Bronchial epithelial cell (primary cell): ENCODE data around the gene OPN1SW. TPM values are rescaled to one million over a fixed set of nuclear protein-coding genes. Genes with fewer than 3 reads are reported as not detected.

Experiments
- DNase-seq: peaks from one replicate; pipeline ENCODE4 v3.0.0-alpha.2; 2010; ENCODE audit warnings: low read depth
- FAIRE-seq: peaks from 2 replicates; lab custom pipeline; 2011; peaks lifted over from hg19 to GRCh38; lab: Jason Lieb, UNC
- H3K27me3 ChIP-seq: 2 replicates; pipeline ENCODE4 v1.5.1; 2011; ENCODE audit warnings: low read length; ENCODE audit not compliant: control insufficient read depth, insufficient read depth
- H3K36me3 ChIP-seq: 2 replicates; pipeline ENCODE4 v1.5.1; 2011; ENCODE audit warnings: low read length; ENCODE audit not compliant: control insufficient read depth, insufficient read depth
- H3K4me3 ChIP-seq: 2 replicates; pipeline ENCODE4 v1.5.1; 2011; ENCODE audit warnings: mild to moderate bottlenecking, low read depth, low read length, control low read depth
- total RNA-seq: library from RNA; depleted of rRNA; stranded (reverse); fragments of >200 nt; gene quantifications from 2 replicates; pipeline ENCODE4 v1.2.1, GENCODE V29; 2014
- TF ChIP-seq, protein P1 (sequence below): IDR thresholded peaks from 2 replicates; pipeline ENCODE4 v1.5.1; 2011; ENCODE audit warnings: mild to moderate bottlenecking, moderate library complexity, low read length, control low read depth, inconsistent platforms; ENCODE audit not compliant: insufficient read depth, severe bottlenecking

Gene OPN1SW
- total RNA-seq, 1 donor from 2014 or later = not detected

DNA sequence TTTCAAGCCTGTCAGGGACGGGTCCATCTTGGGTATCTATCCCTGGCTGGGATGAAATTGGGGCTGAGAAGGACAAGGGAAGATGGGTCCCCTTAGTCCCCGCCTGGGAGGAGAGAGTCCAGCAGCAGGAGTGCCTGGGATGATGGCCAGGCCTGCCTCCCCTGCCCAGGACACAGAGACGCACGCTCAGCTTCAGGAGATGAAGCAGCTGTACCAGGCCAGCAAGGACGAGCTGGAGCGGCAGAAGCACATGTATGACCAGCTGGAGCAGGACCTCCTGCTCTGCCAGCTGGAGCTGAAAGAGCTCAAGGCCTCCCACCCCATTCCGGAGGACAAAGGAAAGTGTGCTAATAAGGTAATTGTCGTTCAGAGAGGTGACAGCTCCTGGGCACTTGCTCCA lies 31.6 kb upstream of the OPN1SW start:
- Histone ChIP-seq H3K27me3 (peaks cover 1% of the 10 kb centered on the region), H3K36me3 (no peaks in the 10 kb centered on the region), H3K4me3 (no peak overlapping the region)
- FAIRE-seq = no peak
- TF ChIP-seq, protein P1, sequence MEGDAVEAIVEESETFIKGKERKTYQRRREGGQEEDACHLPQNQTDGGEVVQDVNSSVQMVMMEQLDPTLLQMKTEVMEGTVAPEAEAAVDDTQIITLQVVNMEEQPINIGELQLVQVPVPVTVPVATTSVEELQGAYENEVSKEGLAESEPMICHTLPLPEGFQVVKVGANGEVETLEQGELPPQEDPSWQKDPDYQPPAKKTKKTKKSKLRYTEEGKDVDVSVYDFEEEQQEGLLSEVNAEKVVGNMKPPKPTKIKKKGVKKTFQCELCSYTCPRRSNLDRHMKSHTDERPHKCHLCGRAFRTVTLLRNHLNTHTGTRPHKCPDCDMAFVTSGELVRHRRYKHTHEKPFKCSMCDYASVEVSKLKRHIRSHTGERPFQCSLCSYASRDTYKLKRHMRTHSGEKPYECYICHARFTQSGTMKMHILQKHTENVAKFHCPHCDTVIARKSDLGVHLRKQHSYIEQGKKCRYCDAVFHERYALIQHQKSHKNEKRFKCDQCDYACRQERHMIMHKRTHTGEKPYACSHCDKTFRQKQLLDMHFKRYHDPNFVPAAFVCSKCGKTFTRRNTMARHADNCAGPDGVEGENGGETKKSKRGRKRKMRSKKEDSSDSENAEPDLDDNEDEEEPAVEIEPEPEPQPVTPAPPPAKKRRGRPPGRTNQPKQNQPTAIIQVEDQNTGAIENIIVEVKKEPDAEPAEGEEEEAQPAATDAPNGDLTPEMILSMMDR = no peak
- no peak for DNase-seq

DNA sequence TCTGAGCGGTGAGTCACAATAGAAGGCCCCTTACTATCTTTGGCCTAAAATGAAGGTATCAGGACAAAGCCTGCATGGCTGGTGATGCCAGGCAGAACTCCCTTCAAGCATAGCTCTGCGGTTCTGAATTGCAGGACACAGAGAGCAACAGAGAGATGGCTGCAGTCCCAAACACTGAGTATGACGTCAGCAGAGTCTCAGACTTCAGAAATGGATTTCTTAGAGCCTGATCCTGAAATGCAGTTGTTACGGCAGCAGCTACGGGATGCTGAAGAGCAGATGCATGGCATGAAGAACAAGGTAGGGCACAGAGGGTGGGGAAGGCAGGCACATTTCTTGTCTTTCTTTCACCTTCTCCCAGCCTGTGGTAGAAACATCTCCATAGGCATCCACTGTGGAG lies 29.6 kb upstream of the OPN1SW start:
- no peak for FAIRE-seq
- H3K4me3 ChIP-seq = no peak overlapping the region
- H3K27me3 ChIP-seq = no peaks in the 10 kb centered on the region
- H3K36me3 ChIP-seq = no peaks in the 10 kb centered on the region
- TF ChIP-seq, protein P1 = no peak
- no peak for DNase-seq

DNA sequence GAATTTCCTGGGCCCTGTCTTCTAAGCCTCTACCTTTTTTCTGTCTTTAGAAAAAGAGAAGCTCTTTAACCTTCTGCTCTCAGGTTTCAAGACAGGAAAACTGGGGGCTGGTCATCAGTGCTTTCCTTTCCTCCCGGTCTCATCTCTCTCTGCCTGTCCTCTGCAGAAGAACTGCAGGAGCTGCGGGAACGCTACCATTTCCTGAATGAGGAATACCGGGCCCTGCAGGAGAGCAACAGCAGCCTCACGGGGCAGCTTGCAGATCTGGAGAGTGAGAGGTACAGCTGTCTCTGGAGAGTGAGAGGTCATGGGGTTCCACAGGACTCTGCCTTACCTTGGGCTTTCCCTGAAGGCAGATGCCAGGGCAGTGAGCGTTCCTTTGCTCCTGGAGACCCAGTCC lies 28.9 kb upstream of the OPN1SW start:
- no peaks in the 10 kb centered on the region for H3K36me3 ChIP-seq
- no peak for DNase-seq
- FAIRE-seq = no peak
- no peaks in the 10 kb centered on the region for H3K27me3 ChIP-seq
- no peak overlapping the region for H3K4me3 ChIP-seq
- TF ChIP-seq, protein P1 = no peak

DNA sequence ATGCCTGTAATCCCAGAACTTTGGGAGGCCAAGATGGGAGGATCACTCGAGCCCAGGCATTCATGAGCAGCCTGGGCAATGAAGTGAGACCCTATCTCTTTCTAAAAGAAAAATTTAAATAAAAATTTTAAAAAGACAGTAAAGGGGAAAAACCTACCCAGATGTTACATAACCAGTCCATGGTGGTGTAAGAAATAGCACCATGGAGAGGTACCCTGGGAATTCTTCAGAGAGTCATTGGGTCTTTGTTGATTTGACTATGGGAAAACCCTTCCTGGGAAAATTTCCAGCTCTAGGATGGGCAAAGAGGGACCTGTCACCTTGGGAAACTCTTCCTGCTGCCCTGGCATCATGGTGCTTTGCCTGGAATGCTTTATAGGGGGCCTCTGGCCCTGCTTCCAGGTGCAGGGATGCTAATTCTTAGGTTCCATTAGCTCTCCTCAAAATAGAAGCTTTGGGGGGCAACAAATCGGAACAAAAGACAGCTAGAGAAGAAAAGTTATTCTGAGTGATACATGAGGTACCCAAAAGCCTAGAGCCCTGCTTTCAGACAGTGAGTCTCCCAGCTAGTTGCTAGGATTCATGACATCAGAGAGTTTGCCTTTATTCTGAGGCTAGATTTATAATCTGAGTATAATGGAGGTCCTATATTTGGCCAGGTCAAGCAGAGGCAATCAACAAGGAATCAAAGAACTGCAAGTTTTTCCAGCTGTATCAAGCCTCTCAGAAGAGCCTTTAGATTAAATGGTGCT lies 26.2 kb upstream of the OPN1SW start:
- FAIRE-seq = no peak
- no peak overlapping the region for H3K4me3 ChIP-seq
- no peaks in the 10 kb centered on the region for H3K27me3 ChIP-seq
- DNase-seq = no peak
- TF ChIP-seq, protein P1 = no peak
- no peaks in the 10 kb centered on the region for H3K36me3 ChIP-seq

DNA sequence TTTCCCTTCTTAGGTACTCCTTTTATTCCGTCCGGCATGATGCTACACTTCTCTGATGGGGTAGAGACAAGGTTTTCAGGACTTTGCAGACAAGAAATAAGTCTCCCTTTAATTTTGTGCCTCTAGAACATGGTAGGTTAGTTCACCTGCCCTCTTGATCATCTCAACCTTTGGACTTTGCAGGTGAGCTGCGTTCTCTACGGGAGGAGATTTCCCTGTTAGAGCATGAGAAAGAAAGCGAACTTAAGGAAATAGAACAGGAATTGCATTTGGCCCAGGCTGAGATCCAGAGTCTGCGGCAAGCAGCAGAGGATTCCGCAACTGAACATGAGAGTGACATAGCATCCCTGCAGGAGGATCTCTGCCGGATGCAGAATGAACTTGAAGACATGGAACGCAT lies 25.4 kb upstream of the OPN1SW start:
- FAIRE-seq (no peak), DNase-seq (no peak)
- no peak overlapping the region for H3K4me3 ChIP-seq
- TF ChIP-seq, protein P1 = no peak
- H3K27me3 ChIP-seq = no peaks in the 10 kb centered on the region
- H3K36me3 ChIP-seq = no peaks in the 10 kb centered on the region

DNA sequence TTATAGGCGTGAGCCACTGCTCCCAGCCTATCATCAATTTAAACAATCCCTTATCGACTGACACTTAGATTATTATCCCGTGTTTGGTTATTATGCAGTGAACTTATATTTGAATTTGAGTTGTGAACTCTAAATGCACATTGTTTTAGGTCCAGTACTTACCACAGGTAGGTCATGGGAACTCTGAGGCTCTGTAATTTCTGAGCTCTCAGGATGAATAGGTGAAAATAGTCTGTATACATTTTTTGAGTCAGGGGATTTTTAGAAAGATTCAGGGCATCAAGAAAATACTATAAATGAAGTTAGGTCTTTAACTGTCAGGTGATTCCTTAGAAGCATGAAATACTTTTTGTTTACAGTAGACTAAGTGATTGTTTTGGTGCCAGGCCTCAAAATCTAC lies 25.0 kb upstream of the OPN1SW start:
- TF ChIP-seq, protein P1 = no peak
- no peaks in the 10 kb centered on the region for H3K36me3 ChIP-seq
- H3K4me3 ChIP-seq = no peak overlapping the region
- H3K27me3 ChIP-seq = no peaks in the 10 kb centered on the region
- FAIRE-seq = no peak
- DNase-seq = no peak
